GM23248 (cell line): ENCODE measurements around the gene PPP1R16B. TPM values are rescaled to one million over a fixed set of nuclear protein-coding genes. Genes with fewer than 3 reads are reported as not detected.

Experiments used
- DNase-seq: peaks from one replicate; pipeline ENCODE4 v3.0.0-alpha.2; 2015
- H2AFZ ChIP-seq: fragments of 200-600 bp; sonication (generic); 2 replicates; pipeline ENCODE4 v1.6.1; 2016; ENCODE audit warnings: antibody characterized with exemption
- H3F3A ChIP-seq: fragments of 200-600 bp; sonication (generic); 2 replicates; pipeline ENCODE4 v1.6.1; 2016; ENCODE audit warnings: mild to moderate bottlenecking, antibody characterized with exemption, mixed run types; ENCODE audit not compliant: insufficient read depth
- H3K27ac ChIP-seq: fragments of 200-600 bp; sonication (generic); 2 replicates; pipeline ENCODE4 v1.5.1; 2016; ENCODE audit warnings: mild to moderate bottlenecking
- H3K27me3 ChIP-seq: fragments of 200-600 bp; sonication (generic); replicated peaks from 2 replicates; pipeline ENCODE4 v1.6.1; 2016; ENCODE audit warnings: mild to moderate bottlenecking; ENCODE audit not compliant: insufficient read depth
- H3K36me3 ChIP-seq: fragments of 200-600 bp; sonication (generic); 2 replicates; pipeline ENCODE4 v1.6.1; 2016; ENCODE audit warnings: low read depth, mild to moderate bottlenecking
- H3K4me1 ChIP-seq: fragments of 200-600 bp; sonication (generic); 2 replicates; pipeline ENCODE4 v1.6.1; 2016; ENCODE audit warnings: mild to moderate bottlenecking; ENCODE audit not compliant: insufficient read depth
- H3K4me2 ChIP-seq: fragments of 200-600 bp; sonication (generic); one replicate; pipeline ENCODE4 v1.6.1; 2016; ENCODE audit warnings: mild to moderate bottlenecking; ENCODE audit not compliant: unreplicated experiment
- H3K4me3 ChIP-seq: fragments of 200-600 bp; sonication (generic); 2 replicates; pipeline ENCODE4 v1.5.1; 2016; ENCODE audit warnings: mild to moderate bottlenecking
- H3K79me2 ChIP-seq: fragments of 200-600 bp; sonication (generic); 2 replicates; pipeline ENCODE4 v1.6.1; 2016; ENCODE audit warnings: mild to moderate bottlenecking; ENCODE audit not compliant: insufficient read depth
- H3K9ac ChIP-seq: fragments of 200-600 bp; sonication (generic); 2 replicates; pipeline ENCODE4 v1.6.1; 2016; ENCODE audit warnings: mild to moderate bottlenecking
- H3K9me2 ChIP-seq: fragments of 200-600 bp; sonication (generic); 2 replicates; pipeline ENCODE4 v1.6.1; 2016; ENCODE audit warnings: mixed run types, mild to moderate bottlenecking, moderate library complexity; ENCODE audit not compliant: insufficient read depth
- H3K9me3 ChIP-seq: fragments of 200-600 bp; sonication (generic); one replicate; pipeline ENCODE4 v1.6.1; 2017; ENCODE audit warnings: low read depth
- H4K20me1 ChIP-seq: fragments of 200-600 bp; sonication (generic); 2 replicates; pipeline ENCODE4 v1.6.0; 2016; ENCODE audit not compliant: insufficient read depth
- EZH2 ChIP-seq: fragments of 200-600 bp; sonication (generic); IDR thresholded peaks from 2 replicates; pipeline ENCODE4 v1.6.1; 2018; ENCODE audit warnings: antibody characterized with exemption, mild to moderate bottlenecking; ENCODE audit not compliant: insufficient read depth, poor library complexity, severe bottlenecking
- EZH2phosphoT487 ChIP-seq: fragments of 200-600 bp; sonication (generic); IDR thresholded peaks from 2 replicates; pipeline ENCODE4 v1.6.1; 2018; ENCODE audit warnings: antibody characterized with exemption, moderate library complexity, mild to moderate bottlenecking, low read depth; ENCODE audit not compliant: insufficient read depth
- WGBS, 2 experiments: methylation state at CpG; one replicate each; pipeline ENCODE4 v1.1.6; 2015 to 2017; ENCODE audit warnings: low lambda C conversion rate in 2 of 2, low coverage in 1 of 2; ENCODE audit errors: missing lambda C conversion rate in 2 of 2; 5-methylcytosine and 5-hydroxymethylcytosine counted together
- in situ Hi-C: fragments of 300-500 bp; cut with MboI; formaldehyde crosslinking; loops from 2 replicates; pipeline ENCODE4 v1.15.0; 2020
- polyA plus RNA-seq: library from polyadenylated mRNA; unstranded; fragments of >200 nt; fragmentation: Nextera tagmentation; extraction: Ambion mirVana; gene quantifications from 2 replicates; pipeline ENCODE4 v1.2.1, GENCODE V29; 2016
- total RNA-seq: library from RNA; depleted of rRNA; stranded (reverse); fragments of >200 nt; shearing (Covaris generic); gene quantifications from 2 replicates; pipeline ENCODE4 v1.2.3, GENCODE V29; 2014

The PPP1R16B gene
- total and polyA plus RNA-seq, 2 experiments from 2014 or later: not detected

GRCh38 chr20:38935967-38936407 lies 130.5 kb downstream of the PPP1R16B start:
- no peak overlapping the region for H3K9ac ChIP-seq
- no peaks in the 10 kb centered on the region for H3K27me3 ChIP-seq
- TF ChIP-seq EZH2phosphoT487 (no peak), EZH2 (no peak)
- no peak overlapping the region for H3K4me3 ChIP-seq
- no peaks in the 10 kb centered on the region for H3K9me3 ChIP-seq
- H3K27ac ChIP-seq: no peak overlapping the region
- WGBS, 2 experiments: 96 to 97% methylated on average over 5 of the region's 5 CpGs
- no peak for DNase-seq
- no peak overlapping the region for H3K4me2 ChIP-seq
- H4K20me1 ChIP-seq: no peaks in the 10 kb centered on the region
- in situ Hi-C loops: no loop called here
- no peaks in the 10 kb centered on the region for H3K9me2 ChIP-seq
- peaks cover 8% of the 10 kb centered on the region for H3K4me1 ChIP-seq
- H3K36me3 ChIP-seq: no peaks in the 10 kb centered on the region
- no peaks in the 10 kb centered on the region for H3F3A ChIP-seq
- H2AFZ ChIP-seq: no peak overlapping the region
- H3K79me2 ChIP-seq: peaks cover 92% of the 10 kb centered on the region

DNA sequence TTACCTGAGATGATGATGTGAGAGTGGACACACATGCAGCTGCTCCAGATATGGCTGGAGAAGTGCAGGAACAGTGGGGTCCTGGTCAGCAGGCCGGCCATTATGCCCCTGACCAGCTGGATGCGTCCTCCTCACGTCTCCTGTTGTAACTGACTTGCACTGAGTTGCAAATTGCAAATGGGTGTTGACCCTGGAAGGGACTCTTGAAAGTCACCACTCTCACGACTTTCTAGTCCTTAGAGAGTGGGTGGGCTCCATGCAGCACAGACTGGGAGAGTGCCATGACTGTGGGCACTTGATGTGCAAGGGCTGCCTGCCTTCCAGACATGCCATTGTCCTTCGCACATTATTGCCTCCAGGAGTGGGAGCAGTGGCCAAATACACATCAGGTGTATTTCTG lies 131.5 kb downstream of the PPP1R16B start:
- DNase-seq: no peak
- TF ChIP-seq EZH2phosphoT487: no peak
- no peak for TF ChIP-seq EZH2
- no peaks in the 10 kb centered on the region for H3K9me2 ChIP-seq
- 92 to 94% methylated on average over 5 of the region's 5 CpGs for WGBS, 2 experiments
- peaks cover 82% of the 10 kb centered on the region for H3K79me2 ChIP-seq
- no peaks in the 10 kb centered on the region for H3K36me3 ChIP-seq
- H3K4me3 ChIP-seq: no peak overlapping the region
- H3K4me1 ChIP-seq: peaks cover 8% of the 10 kb centered on the region
- in situ Hi-C loops: no loop called here
- H3F3A ChIP-seq: no peaks in the 10 kb centered on the region
- H4K20me1 ChIP-seq: no peaks in the 10 kb centered on the region
- no peak overlapping the region for H3K9ac ChIP-seq
- H3K27ac ChIP-seq: no peak overlapping the region
- no peaks in the 10 kb centered on the region for H3K9me3 ChIP-seq
- no peak overlapping the region for H3K4me2 ChIP-seq
- no peaks in the 10 kb centered on the region for H3K27me3 ChIP-seq
- no peak overlapping the region for H2AFZ ChIP-seq

DNA sequence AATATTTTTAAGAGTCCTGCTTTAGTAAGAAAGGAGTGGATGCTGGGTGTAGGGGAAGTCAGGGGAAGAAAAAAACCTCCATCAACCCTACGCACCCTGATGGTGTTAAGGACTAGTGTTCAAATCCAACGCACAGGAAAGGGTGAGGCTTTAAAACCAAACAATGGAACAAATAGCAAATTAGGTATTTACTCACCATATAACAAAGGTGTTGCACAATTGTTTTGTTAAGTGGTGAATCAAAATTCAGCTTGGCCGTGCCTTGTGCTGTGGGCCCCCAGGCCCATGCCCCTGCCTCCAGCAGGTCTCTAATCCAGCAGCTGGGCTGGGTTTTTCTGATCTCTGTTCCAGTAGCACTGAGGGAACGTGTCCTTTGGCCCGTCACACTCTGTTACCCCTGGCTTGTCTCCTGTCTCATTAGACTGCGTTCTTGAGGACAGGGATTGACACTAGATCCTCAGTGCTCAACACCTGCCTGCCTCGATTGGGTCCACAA lies 132.5 kb downstream of the PPP1R16B start:
- Histone ChIP-seq H3K4me2 (no peak overlapping the region), H3K4me1 (peaks cover 5% of the 10 kb centered on the region), H3K36me3 (no peaks in the 10 kb centered on the region), H3K4me3 (no peak overlapping the region), H3F3A (no peaks in the 10 kb centered on the region), H2AFZ (no peak overlapping the region), H3K79me2 (peaks cover 72% of the 10 kb centered on the region), H3K9me3 (no peaks in the 10 kb centered on the region), H4K20me1 (no peaks in the 10 kb centered on the region), H3K27ac (no peak overlapping the region), H3K27me3 (no peaks in the 10 kb centered on the region), H3K9me2 (no peaks in the 10 kb centered on the region), H3K9ac (no peak overlapping the region)
- 96 to 98% methylated on average over 7 of the region's 7 CpGs for WGBS, 2 experiments
- in situ Hi-C loops: no loop called here
- TF ChIP-seq EZH2phosphoT487 (no peak), EZH2 (no peak)
- DNase-seq: no peak

DNA sequence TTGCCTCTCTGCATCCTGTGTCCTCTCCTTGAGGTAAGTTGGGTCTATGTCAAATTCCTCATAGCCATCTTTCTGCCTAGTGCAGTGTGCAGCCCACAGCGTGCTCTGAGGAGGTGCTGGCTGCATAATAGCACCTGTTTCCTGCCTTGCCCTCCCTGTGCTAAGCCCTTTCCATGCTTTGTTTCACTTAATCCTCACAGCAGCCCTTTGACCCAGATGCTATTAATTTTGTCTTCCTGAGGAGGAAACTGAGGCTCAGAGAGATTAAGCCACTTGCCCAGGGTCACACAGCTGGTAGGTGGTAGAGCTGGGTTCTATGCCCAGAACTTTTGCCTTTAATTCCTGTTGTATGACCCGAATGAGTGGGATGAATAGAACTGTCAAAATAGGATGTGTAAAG lies 134.2 kb downstream of the PPP1R16B start:
- DNase-seq: no peak
- Histone ChIP-seq H3K9me2 (no peaks in the 10 kb centered on the region), H3K4me3 (no peak overlapping the region), H2AFZ (no peak overlapping the region), H3K4me2 (no peak overlapping the region), H3K27me3 (no peaks in the 10 kb centered on the region), H3K9me3 (no peaks in the 10 kb centered on the region), H4K20me1 (no peaks in the 10 kb centered on the region), H3K9ac (no peak overlapping the region), H3K79me2 (peaks cover 55% of the 10 kb centered on the region), H3K36me3 (no peaks in the 10 kb centered on the region), H3F3A (no peaks in the 10 kb centered on the region), H3K4me1 (peaks cover 5% of the 10 kb centered on the region; the same call in 1 of the 2 replicates), H3K27ac (no peak overlapping the region)
- in situ Hi-C loops: no loop called here
- no peak for TF ChIP-seq EZH2
- TF ChIP-seq EZH2phosphoT487: no peak
- 96 to 98% methylated on average over 2 of the region's 2 CpGs for WGBS, 2 experiments

DNA sequence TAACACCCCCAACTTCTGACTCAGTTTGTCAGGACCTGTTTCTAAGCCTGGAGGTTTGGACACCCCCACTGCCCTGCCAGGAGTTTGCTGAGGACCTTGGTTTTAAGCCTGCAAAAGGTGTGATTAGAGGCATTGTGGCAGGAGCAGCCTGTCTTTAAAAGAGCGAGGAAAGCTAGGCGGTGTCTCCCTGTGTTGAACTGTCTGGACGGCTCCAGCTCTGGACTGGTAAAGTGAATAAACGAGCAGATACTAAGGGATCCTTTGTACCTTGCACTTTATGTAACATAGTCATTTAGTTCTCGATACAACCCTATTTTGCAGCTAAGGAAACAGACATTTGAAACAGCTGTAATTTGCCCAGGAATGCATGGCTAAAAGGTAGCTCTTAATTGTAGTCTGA lies 135.1 kb downstream of the PPP1R16B start:
- peaks cover 3% of the 10 kb centered on the region; the same call in 1 of the 2 replicates for H3K4me1 ChIP-seq
- no peak overlapping the region for H3K4me2 ChIP-seq
- in situ Hi-C loops: no loop called here
- no peaks in the 10 kb centered on the region for H3K9me3 ChIP-seq
- DNase-seq: no peak
- no peak overlapping the region for H3K4me3 ChIP-seq
- no peaks in the 10 kb centered on the region for H4K20me1 ChIP-seq
- peaks cover 46% of the 10 kb centered on the region for H3K79me2 ChIP-seq
- H2AFZ ChIP-seq: no peak overlapping the region
- no peaks in the 10 kb centered on the region for H3K9me2 ChIP-seq
- H3K27ac ChIP-seq: no peak overlapping the region
- H3K36me3 ChIP-seq: no peaks in the 10 kb centered on the region
- WGBS, 2 experiments: 90 to 92% methylated on average over 5 of the region's 5 CpGs
- TF ChIP-seq EZH2phosphoT487: no peak
- no peak for TF ChIP-seq EZH2
- H3K9ac ChIP-seq: no peak overlapping the region
- H3K27me3 ChIP-seq: no peaks in the 10 kb centered on the region
- H3F3A ChIP-seq: no peaks in the 10 kb centered on the region
